Measurements from ENCODE around the gene HADH. TPM values are rescaled to one million over a fixed set of nuclear protein-coding genes. Genes with fewer than 3 reads are reported as not detected.
A peak's percentile ranks its signal among the peaks of the same experiment; 100 is the strongest.
"Not testable (repeated sequence)": the region's sequence is repeated elsewhere in the genome, so short reads cannot be mapped to it uniquely, and the experiment has no call there.

HADH gene
- total RNA-seq, 1 experiment from 2014 or later, result 15.9 TPM

- peak; percentile 84 for DNase-seq (ENCODE audit: low read depth)
These were observed 7.5 kb downstream of the HADH start for GRCh38 chr4:107996949-107997788.

DNA sequence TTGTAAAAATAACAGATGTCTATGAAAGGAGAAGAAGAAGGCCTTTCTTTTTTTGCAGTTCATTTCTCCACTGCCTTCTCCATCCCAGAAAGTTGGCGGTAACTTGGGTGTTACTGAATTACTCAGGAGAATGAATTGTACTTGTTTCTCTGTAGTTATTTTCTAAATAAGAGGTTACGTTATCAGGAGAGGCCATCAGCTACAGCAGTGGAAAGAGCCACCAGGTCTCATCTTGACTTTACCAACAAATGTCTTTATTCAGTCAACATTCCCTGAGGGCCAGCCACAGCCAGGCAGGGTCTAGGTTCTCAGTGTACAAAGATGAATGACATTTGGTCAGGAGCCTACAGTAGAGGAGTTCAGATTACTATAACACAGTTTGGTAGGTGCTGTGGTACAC, 8.1 kb downstream of the HADH start:
- DNase-seq (ENCODE audit: low read depth), result no peak

DNA sequence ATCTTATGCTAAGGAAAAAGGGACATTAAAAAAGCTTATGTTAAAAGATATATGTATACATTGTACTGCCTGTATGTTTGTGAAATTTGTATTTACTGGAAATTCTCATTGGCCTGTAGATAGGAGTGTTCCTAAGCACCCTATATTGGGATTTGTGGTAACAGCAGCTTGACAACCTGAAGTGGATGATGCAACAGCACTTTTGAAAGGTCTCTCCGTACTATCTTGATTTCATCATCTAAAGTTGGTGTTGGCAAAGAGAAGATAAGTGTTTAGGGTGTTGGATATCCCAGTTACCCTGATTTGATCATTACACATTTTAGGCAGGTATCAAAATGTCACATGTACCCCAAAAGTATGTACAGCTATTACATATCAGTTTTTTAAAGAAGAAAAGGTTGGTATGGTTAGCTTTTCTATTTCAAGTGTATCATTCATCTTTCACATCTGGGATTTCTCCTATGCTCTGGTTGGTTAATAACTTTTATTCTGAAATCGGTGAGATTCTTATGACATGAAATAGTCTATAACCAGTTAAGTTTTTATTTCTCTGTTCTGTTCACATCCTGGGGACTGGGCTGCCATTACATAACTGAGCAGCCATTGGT, 10.3 kb downstream of the HADH start:
- DNase-seq (ENCODE audit: low read depth), result no peak

DNA sequence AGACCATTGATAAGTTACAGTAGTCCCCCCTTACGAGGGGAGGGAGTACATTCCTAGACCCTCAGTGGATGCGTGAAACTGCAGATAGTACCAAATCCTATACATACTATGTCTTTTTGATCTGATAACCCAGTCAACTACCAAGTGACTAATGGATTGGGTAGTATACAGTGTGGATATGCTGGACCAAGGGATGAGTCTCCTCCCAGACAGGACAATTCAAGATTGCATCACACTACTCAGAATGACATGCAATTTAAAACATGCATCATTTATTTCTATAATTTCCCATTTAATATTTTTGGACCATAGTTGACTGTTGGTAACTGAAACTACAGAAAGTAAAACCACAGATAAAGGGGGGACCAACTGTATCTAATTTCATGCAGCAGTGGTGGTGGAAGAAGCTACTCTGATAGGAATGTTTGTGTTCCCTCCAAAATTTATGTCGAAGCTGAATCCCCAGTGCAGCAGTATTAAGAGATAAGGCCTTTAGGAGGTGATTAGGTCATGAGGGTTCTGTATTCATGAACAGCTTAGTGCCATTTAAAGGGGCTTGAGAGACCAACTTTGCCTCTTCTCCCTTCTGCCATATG, 11.9 kb downstream of the HADH start:
- DNase-seq (ENCODE audit: low read depth), result no peak

- no peak for DNase-seq (ENCODE audit: low read depth)
These were observed 14.4 kb downstream of the HADH start for GRCh38 chr4:108003982-108004515.

DNA sequence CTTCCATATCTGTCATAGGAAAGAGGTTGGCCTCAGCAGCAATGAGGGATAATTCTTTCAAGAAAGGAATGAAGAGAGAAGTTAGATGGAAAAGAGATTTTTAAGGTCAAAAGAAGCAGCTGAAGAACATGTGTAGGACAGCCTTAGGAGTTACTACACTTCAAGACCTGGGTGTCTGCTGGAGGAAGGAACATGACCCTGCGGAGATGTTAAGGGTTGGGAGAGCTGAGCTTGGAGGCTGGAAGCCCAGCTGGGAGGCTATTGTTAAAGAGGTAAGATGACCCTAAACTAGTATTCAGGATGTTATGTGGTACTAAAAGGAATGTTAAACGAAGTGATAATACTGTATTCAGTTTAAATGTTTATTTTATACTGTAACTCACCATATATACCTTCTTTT, 15.0 kb downstream of the HADH start:
- DNase-seq (ENCODE audit: low read depth), result no peak

DNA sequence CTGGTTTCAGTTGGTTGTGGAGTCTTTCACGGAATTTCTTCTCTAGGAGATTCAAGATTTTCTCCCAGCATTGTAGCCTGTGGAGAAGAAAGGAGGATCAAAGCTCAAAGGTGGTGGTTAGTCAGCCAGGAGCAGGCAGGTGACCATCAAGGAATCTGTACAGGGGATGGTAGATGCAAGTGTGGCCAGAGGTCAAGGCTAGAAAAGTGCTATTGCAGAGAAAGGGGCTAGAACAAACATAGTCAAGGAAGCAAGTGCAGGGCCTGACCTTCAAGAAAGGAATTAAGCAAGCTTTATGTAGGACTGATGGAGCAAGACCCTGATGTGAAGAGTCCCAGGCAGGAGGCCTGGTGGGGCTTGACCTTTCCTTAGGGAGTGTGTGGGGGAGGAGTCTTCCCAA, 16.1 kb downstream of the HADH start:
- DNase-seq (ENCODE audit: low read depth), result no peak

- DNase-seq (ENCODE audit: low read depth), result peak; percentile 12
These were observed 16.7 kb downstream of the HADH start for GRCh38 chr4:108006361-108006760.

DNA sequence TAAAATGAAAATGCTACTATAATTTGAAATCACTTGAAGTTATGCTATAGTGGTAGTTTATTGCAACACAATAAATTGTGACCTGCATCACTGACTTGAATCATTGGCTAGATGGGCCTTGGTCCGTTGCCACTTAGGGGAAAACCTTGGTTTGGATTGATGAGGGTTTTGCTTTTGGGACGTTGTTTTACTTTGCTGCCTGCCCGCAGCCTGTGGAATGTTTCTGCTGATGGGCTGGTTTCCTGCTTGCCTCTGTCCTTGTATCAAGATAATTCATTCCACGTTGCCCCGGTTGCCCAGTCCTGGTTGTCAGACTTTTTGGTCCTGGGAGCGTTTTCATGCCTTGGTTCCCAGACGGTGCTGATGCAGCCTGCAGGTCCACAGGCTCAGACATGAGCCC, 18.3 kb downstream of the HADH start:
- no peak for DNase-seq (ENCODE audit: low read depth)

- peak; percentile 68 for DNase-seq (ENCODE audit: low read depth)
These were observed 19.0 kb downstream of the HADH start for GRCh38 chr4:108008721-108009120.

DNA sequence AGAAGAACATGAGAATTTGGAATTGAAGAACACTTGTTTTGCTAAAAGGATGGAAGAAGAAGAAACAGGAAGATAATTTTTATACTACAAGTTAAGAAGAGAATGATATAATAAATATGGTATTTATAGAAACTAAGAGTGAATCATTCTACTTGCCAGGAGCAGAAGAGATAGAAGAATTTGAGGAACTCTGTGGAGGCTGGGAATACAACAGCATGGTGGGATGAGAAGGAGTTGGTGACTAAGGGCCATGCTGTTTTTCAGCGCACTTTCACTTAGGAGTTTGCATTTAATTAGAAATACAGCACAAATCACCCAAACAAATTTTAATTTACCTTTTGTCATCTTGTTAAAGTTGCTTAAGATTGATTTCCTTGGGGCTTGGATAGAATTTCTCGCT, 20.5 kb downstream of the HADH start:
- DNase-seq (ENCODE audit: low read depth), result peak; percentile 61

DNA sequence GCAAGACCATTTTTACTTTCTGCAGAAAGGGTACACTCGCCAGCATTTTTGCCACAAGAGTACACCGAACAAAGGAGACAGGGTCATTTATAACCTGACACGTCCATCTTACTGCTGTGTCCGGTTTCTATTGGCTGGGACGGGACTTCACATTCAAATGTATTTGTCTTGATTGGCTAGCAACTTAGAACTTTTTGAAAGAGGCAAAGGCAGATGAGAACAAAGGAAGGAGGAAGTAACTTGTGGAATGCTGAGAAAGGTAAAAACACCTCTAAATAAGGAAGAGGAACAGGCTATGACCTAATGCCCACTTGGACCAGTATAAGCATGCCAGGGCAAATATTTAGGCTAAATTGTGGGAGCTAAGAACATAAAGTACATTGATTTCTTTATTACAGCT, 22.7 kb downstream of the HADH start:
- not testable (repeated sequence) for DNase-seq (ENCODE audit: low read depth)

DNA sequence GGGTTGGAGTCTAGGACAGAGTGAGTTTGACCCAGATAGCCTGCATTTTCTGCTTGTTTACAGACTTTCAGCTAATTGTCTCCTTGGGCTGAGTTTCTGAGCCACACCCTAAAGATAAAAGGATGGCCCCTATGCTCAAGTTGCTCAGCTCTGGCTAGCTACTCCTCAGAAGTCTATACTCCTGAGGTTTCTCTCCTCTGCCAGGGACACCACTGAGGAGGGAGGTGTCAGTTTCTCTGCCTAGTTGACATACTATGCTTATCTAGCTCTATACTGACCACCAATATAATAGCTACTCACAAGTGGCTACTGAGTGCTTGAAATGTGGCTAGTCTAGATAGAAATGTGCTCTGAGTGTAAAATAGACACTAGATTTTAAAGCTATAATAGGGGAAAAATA, 23.6 kb downstream of the HADH start:
- DNase-seq (ENCODE audit: low read depth), result no peak

DNA sequence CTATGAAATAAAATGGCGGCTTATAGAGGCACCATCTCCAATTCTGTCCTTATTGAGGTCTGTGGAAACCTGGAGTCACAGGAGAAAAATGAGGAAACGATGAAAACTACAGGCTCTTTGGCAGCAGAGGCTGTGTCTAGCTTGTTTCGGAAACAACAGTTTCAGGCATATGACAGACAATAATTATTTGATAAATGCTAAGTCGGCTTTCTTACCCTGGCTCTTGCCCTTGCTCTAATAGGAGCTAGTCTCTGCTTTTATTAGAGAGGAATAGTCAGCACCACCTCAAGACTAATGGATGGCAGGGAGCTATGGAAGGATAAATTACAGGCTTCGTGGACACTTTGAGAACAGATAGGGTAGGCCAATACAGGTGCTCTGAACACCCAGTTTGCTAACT, 24.3 kb downstream of the HADH start:
- no peak for DNase-seq (ENCODE audit: low read depth)

DNA sequence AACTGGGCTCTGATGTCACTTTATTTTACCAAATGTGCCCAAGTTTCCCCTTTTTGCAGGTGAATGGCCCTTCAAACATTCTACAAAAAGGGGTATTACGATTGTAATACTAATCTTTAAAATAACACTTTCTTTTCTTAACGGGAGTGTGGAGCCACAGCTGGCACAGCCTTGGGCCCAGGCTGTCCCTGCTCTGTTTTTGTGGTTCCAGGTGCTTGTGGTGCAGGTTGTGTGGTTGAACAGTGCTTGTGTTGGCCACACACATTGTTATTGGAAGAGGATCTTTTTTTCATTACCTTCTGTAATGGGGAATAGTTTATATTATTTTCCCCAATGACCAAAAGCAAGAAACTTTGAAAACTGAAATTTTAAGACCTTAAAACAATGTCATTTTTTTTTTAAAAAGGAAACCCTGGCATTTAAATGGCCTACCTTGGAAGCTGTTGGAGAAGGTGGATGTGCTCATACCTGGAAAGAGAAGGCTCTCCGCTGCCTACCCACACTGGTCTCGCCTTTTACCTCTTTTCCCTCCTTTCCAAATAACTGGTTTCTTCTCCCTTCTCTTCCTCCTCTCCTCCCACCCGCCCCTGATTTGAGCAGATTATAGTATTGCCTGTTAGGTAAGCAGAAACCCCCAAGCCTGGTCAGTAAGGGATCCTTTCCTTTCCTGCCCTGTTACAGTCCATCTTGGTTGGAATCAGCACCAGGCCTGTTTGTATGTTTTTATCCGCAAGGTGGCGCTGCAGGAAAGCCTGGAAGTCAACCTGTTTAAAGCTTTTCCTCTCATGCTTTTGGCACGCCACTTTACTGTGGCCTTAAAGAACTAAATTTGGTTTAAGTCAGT, 28.6 kb downstream of the HADH start:
- DNase-seq (ENCODE audit: low read depth), result peak; percentile 64

GRCh38 chr4:108018884-108019187, 29.1 kb downstream of the HADH start:
- DNase-seq (ENCODE audit: low read depth), result no peak

- no peak for DNase-seq (ENCODE audit: low read depth)
These were observed 34.6 kb downstream of the HADH start for GRCh38 chr4:108024085-108024877.

DNA sequence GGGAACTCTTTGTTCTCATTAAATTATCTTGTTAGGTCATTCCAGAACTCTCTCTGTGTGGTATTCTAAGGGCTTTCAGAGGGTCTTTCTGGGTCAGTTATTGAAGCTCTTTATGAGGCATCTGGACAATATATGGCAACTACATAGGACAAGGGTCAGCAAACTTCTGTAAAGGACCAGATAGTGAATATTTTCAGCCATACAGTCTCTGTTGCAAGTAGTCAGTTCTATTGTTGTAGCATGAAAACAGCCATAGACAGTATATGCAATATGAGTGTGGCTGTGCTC, 35.1 kb downstream of the HADH start:
- DNase-seq (ENCODE audit: low read depth), result no peak

DNA sequence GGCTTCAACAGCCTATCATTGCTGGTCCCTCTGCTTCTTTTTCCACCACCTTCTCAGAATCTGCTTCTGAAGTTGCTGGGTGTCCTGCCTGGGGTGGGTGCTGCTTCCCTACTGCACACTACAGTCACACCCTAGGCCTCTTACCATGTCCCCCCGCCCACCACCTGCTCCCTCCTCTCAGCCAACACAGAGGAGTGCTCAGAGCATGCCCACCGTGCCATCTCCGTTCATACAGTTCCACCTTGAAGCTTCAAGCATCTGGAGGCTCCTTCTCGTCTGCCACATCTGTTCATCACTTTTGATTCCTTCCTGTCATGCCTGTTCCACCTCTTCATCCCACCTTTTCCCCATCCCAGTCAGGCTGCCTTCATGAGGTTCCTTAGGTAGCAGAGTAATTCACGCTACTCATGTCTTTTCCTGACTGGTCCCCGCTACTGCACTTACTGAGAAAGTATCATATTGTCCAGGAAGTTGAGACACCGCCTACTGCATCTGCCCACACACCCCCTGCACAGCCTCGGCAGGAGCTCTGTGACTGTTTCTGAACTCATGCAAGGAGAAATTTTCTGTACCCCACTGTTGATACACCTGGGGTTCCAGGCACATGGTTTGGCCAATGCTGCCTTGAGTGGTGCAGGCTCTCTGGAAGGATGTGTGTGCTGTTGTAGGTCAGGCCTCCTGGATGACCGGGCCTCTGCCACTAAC, 39.5 kb downstream of the HADH start:
- no peak for DNase-seq (ENCODE audit: low read depth)

DNA sequence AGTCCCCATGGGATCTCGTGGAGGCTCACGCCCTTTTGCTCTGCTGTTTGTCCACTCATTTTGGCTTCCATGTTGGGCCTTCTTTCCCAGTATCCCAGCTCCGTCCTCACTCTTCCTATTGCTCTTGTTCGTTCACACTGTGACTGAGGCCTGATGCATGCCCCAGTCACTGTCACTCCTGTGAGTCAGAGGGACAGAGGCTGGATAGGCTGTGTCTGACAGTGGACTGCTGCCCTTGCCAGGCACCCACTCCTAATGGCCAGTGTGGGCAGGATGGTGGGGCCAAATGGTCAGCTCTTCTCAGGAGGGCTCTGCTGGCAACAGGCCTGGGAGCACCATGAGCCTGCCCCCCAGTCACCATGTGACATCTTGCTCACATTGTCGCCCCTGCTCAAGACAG, 40.0 kb downstream of the HADH start:
- DNase-seq (ENCODE audit: low read depth), result peak; percentile 6

GRCh38 chr4:108030332-108030731, 40.6 kb downstream of the HADH start:
- DNase-seq (ENCODE audit: low read depth), result peak; percentile 17
